K562 (cell line): Measurements from ENCODE around the gene CYB5R3. TPM values are rescaled to one million over a fixed set of nuclear protein-coding genes. Genes with fewer than 3 reads are reported as not detected.
A peak's percentile ranks its signal among the peaks of the same experiment; 100 is the strongest.

Experiments used
- GATAD2B ChIP-seq: fragments of 450-650 bp; IDR thresholded peaks from 2 replicates; pipeline ENCODE4 v1.6.1; 2017; ENCODE audit warnings: mild to moderate bottlenecking, borderline replicate concordance
- MAFF ChIP-seq: IDR thresholded peaks from 2 replicates; pipeline ENCODE4 v1.6.1; 2012; ENCODE audit warnings: low read length, improper control_type of control experiment
- PHB ChIP-seq: fragments of 250-450 bp; sonication (Bioruptor Pico); IDR thresholded peaks from 2 replicates; pipeline ENCODE4 v1.5.0; 2021
- PPARD ChIP-seq: fragments of 250-450 bp; sonication (Bioruptor Pico); IDR thresholded peaks from 2 replicates; pipeline ENCODE4 v1.8.0; 2022; ENCODE audit warnings: inconsistent platforms, mild to moderate bottlenecking, moderate library complexity
- SREBF2 ChIP-seq: sonication (generic); formaldehyde crosslinking; IDR thresholded peaks from 2 replicates; pipeline ENCODE4 v1.4.0; 2020; ENCODE audit warnings: mild to moderate bottlenecking, missing genetic modification reagents
- YBX1 ChIP-seq: fragments of 450-650 bp; IDR thresholded peaks from 2 replicates; pipeline ENCODE4 v1.7.1; 2016; ENCODE audit warnings: mild to moderate bottlenecking
- YY1 ChIP-seq, 3 experiments: IDR thresholded peaks; 2 replicates each; pipeline ENCODE4 v1.6.1; 2011; ENCODE audit warnings: low read length in 2 of 3, mild to moderate bottlenecking in 2 of 3, moderate library complexity in 2 of 3, borderline replicate concordance in 1 of 3, control low read depth in 1 of 3, low read depth in 1 of 3; ENCODE audit not compliant: insufficient read depth in 3 of 3, insufficient replicate concordance in 2 of 3, control insufficient read depth in 1 of 3, insufficient read length in 1 of 3; ENCODE audit errors: extremely low read depth in 1 of 3
- ZEB2 ChIP-seq: fragments of 450-650 bp; IDR thresholded peaks from 2 replicates; pipeline ENCODE4 v1.6.1; 2016
- ZFPM2 ChIP-seq: fragments of 250-450 bp; sonication (Bioruptor Pico); IDR thresholded peaks from 2 replicates; pipeline ENCODE4 v1.5.1; 2022; ENCODE audit warnings: mild to moderate bottlenecking
- ZNF253 ChIP-seq: fragments of 250-450 bp; sonication (Bioruptor Pico); conservative IDR thresholded peaks from 2 replicates; pipeline ENCODE4 v1.6.1; 2021; ENCODE audit warnings: mild to moderate bottlenecking
- ZNF668 ChIP-seq: fragments of 250-450 bp; sonication (Bioruptor Pico); IDR thresholded peaks from 2 replicates; pipeline ENCODE4 v1.8.0; 2022; ENCODE audit warnings: mild to moderate bottlenecking, inconsistent platforms
- polyA plus RNA-seq, 8 experiments: library from polyadenylated mRNA; depleted of rRNA in 4 of 8; stranded (reverse) in 5 of 8; unstranded in 3 of 8; fragments of >200 nt; fragmentation: Nextera tagmentation in 2 of 8; fragmentation: Illumina TruSeq in 1 of 8; extraction: Ambion mirVana in 2 of 8; extraction: Trizol in 1 of 8; gene quantifications; 2 replicates each; pipeline versions ENCODE4 v1.2.1 to v1.2.3, GENCODE V29; 2011 to 2014; ENCODE audit warnings: inconsistent platforms in 1 of 8, missing spikeins in 1 of 8
- total RNA-seq, 7 experiments: library from RNA; depleted of rRNA in 6 of 7; stranded (reverse); fragments of >200 nt in 6 of 7; fragmentation: Illumina TruSeq in 2 of 7; extraction: Trizol in 2 of 7; gene quantifications; 2 replicates each; pipeline versions ENCODE4 v1.2.1 to v1.2.3, GENCODE V29; 2011 to 2021; ENCODE audit warnings: low replicate concordance in 1 of 7
- TF ChIP-seq, protein P1 (sequence below): fragments of 450-650 bp; formaldehyde crosslinking; IDR thresholded peaks from 2 replicates; pipeline ENCODE4 v1.4.0; 2022; ENCODE audit warnings: missing genetic modification characterization
- TF ChIP-seq, protein P2 (sequence below): sonication (generic); formaldehyde crosslinking; IDR thresholded peaks from 2 replicates; pipeline ENCODE4 v1.8.0; 2022; ENCODE audit warnings: mild to moderate bottlenecking, missing genetic modification reagents
- TF ChIP-seq, protein P3 (sequence below), 2 experiments: fragments of 450-650 bp; IDR thresholded peaks; 2 replicates each; pipeline ENCODE4 v1.6.1; 2016; ENCODE audit warnings: mild to moderate bottlenecking in 2 of 2, borderline replicate concordance in 1 of 2, low read depth in 1 of 2, moderate library complexity in 1 of 2
- TF ChIP-seq, protein P4 (sequence below): fragments of 450-650 bp; IDR thresholded peaks from 2 replicates; pipeline ENCODE4 v1.6.1; 2018; ENCODE audit warnings: mild to moderate bottlenecking, low read depth; ENCODE audit not compliant: partially characterized antibody

CYB5R3 gene
- total and polyA plus RNA-seq, 9 of the 15 experiments (the other 6 are each of a cell fraction or from before 2014, with no cell fraction given): 1.4 to 66.8 (median 23.4) TPM

DNA sequence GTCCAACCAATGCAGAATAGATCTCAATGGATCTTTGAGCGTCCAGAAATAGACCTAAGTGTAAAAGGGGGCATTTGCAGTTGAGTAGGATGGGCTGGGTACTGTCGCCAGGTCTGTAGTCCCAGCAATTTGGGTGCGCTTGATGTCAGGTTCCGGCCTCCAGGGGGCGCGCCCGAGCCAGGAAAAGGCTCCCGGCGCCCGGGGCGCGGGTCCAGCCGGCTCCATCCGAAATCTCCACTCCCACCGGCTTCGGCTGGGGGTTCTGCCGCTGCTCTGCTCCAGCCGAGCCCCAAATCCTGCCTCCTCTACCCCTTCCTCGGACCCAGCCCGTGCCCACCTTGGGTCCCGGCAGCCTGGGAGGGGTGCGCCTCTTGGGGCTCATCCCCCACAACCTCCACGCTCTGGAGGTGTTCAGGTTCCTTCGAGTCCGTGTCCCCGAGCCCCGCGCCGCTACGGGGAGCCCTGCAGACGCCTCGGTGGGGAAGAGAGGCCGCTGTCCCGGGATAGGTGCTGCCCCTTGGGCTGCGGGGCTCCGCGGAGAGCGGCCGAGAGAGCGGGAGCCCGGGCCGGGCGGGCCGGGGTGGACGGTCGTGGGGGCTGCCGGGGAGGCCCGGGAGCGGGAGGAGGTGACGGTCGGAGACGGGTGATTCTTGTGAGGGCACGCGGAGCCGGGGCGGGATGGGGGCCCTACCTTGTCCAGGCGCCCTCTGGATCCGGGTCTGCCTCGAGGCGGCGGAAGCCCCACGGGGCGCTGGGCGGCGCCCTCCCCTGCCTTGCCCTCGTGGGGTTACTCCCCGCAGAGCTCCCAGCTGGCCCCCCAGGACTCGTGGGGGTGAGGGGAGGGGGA lies 13.0 kb upstream of the CYB5R3 start (continued):
- TF ChIP-seq, protein P1, sequence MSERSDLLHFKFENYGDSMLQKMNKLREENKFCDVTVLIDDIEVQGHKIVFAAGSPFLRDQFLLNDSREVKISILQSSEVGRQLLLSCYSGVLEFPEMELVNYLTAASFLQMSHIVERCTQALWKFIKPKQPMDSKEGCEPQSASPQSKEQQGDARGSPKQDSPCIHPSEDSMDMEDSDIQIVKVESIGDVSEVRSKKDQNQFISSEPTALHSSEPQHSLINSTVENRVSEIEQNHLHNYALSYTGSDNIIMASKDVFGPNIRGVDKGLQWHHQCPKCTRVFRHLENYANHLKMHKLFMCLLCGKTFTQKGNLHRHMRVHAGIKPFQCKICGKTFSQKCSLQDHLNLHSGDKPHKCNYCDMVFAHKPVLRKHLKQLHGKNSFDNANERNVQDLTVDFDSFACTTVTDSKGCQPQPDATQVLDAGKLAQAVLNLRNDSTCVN (CRISPR knock-in tag): no peak
- TF ChIP-seq PHB (CRISPR knock-in tag) (no peak), ZFPM2 (CRISPR knock-in tag) (no peak), ZEB2 (no peak), GATAD2B (no peak), PPARD (CRISPR knock-in tag) (no peak), MAFF (no peak), SREBF2 (CRISPR knock-in tag) (no peak), ZNF253 (CRISPR knock-in tag) (no peak), YBX1 (no peak), ZNF668 (no peak), YY1 (IDR thresholded peaks at IDR 0.05; ENCODE audit: borderline replicate concordance in 1 of 3, control insufficient read depth in 1 of 3, extremely low read depth in 1 of 3, insufficient read depth in 3 of 3, insufficient read length in 1 of 3, insufficient replicate concordance in 2 of 3, low read depth in 1 of 3, low read length in 2 of 3) (peak in 1 of 3 experiments; percentile 3)
- TF ChIP-seq, protein P2, sequence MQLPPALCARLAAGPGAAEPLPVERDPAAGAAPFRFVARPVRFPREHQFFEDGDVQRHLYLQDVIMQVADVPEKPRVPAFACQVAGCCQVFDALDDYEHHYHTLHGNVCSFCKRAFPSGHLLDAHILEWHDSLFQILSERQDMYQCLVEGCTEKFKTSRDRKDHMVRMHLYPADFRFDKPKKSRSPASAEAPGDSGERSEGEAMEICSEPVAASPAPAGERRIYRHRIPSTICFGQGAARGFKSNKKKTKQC: 0 out of 2 replicates have a peak, but pooled peaks have one; percentile 37
- TF ChIP-seq, protein P3, sequence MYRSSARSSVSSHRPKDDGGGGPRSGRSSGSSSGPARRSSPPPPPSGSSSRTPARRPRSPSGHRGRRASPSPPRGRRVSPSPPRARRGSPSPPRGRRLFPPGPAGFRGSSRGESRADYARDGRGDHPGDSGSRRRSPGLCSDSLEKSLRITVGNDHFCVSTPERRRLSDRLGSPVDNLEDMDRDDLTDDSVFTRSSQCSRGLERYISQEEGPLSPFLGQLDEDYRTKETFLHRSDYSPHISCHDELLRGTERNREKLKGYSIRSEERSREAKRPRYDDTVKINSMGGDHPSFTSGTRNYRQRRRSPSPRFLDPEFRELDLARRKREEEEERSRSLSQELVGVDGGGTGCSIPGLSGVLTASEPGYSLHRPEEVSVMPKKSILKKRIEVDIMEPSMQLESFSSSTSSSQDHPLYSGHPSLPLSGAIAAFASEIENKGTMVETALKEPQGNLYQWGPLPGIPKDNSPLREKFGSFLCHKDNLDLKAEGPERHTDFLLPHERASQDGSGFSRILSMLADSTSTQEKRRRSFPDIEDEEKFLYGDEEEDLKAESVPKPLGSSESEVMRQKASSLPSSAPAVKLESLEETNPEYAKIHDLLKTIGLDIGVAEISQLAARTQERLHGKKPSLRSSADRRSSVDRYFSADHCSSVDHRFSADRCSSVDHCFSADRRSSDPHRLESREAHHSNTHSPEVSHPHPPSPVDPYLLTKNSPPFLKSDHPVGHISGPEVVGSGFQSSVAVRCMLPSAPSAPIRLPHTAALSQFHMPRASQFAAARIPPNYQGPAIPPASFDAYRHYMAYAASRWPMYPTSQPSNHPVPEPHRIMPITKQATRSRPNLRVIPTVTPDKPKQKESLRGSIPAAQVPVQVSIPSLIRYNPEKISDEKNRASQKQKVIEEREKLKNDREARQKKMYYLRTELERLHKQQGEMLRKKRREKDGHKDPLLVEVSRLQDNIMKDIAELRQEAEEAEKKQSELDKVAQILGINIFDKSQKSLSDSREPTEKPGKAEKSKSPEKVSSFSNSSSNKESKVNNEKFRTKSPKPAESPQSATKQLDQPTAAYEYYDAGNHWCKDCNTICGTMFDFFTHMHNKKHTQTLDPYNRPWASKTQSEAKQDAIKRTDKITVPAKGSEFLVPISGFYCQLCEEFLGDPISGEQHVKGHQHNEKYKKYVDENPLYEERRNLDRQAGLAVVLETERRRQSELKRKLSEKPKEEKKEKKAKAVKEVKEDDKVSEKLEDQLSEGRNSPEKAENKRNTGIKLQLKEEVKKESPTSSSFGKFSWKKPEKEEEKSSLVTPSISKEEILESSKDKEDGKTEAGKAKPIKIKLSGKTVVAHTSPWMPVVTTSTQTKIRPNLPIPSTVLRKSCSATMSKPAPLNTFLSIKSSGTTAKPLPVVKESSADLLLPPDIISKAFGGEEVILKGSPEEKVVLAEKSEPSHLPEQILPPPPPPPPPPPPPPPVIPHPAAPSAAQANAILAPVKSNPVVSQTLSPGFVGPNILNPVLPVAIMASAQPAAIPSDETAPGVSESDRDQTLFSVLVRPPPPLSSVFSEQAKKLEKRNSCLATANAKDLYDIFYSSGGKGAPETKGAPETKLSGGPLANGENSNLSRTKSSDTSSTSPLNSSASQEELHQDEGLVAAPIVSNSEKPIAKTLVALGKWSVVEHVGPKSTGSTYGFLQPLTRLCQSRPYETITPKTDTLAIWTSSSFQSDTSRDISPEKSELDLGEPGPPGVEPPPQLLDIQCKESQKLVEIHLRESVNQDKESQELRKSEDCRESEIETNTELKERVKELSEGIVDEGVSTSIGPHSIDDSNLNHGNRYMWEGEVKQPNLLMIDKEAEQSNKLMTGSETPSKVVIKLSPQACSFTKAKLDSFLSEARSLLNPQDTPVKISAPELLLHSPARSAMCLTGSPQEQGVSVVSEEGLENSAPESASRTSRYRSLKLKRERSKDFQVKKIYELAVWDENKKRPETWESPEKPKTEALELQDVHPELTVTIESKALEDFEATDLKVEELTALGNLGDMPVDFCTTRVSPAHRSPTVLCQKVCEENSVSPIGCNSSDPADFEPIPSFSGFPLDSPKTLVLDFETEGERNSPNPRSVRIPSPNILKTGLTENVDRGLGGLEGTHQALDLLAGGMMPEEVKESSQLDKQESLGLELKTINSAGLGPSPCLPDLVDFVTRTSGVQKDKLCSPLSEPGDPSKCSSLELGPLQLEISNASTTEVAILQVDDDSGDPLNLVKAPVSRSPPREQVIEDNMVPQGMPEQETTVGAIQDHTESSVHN (IDR thresholded peaks at IDR 0.05; ENCODE audit: borderline replicate concordance in 1 of 2, low read depth in 1 of 2): no peak
- TF ChIP-seq, protein P4, sequence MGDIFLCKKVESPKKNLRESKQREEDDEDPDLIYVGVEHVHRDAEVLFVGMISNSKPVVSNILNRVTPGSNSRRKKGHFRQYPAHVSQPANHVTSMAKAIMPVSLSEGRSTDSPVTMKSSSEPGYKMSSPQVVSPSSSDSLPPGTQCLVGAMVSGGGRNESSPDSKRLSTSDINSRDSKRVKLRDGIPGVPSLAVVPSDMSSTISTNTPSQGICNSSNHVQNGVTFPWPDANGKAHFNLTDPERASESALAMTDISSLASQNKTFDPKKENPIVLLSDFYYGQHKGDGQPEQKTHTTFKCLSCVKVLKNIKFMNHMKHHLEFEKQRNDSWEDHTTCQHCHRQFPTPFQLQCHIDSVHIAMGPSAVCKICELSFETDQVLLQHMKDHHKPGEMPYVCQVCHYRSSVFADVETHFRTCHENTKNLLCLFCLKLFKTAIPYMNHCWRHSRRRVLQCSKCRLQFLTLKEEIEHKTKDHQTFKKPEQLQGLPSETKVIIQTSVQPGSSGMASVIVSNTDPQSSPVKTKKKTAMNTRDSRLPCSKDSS: no peak
